ENCODE results near the gene GAST. TPM values are rescaled to one million over a fixed set of nuclear protein-coding genes. Genes with fewer than 3 reads are reported as not detected.

Gene GAST
- total and polyA plus RNA-seq, 10 of the 15 experiments (the other 5 are each of a cell fraction or from before 2014, with no cell fraction given), result not detected

DNA sequence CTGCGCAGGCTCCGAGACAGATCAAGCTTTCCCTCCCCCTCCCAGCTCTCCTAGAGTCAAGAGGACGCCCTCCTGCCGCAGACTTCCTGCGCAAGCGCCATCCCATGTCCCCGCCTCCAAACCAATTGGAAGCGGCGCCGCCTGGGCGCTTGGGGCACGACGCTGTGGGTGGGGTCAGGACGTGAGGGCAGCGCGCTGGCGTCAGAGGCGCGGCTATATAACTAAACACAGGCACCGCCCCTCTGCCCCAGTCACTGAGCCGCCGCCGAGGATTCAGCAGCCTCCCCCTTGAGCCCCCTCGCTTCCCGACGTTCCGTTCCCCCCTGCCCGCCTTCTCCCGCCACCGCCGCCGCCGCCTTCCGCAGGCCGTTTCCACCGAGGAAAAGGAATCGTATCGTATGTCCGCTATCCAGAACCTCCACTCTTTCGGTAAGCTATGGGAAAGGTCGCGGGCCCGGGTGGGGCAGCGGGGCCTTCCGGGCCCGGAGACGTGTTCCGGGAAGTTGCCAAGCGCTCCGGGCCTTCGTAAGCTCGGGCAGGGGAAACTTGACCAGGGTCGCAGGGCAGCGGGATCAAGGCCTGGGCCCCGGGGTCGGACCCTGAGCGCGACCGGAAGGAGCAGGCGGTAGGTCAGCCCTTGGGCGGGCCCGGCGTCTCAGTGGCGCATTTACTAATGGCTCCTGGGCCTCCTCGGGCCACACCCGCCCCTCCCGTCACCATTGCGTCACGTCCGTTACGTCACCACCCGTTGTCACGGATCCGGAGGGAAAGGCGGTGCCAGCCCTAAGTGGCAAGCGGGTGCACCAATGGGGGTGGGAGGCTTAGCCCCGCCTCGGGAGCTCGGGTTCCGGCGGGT, 23.3 kb upstream of the GAST start, which contains the start of gene EIF1 (continued):
- TF ChIP-seq, protein P1, sequence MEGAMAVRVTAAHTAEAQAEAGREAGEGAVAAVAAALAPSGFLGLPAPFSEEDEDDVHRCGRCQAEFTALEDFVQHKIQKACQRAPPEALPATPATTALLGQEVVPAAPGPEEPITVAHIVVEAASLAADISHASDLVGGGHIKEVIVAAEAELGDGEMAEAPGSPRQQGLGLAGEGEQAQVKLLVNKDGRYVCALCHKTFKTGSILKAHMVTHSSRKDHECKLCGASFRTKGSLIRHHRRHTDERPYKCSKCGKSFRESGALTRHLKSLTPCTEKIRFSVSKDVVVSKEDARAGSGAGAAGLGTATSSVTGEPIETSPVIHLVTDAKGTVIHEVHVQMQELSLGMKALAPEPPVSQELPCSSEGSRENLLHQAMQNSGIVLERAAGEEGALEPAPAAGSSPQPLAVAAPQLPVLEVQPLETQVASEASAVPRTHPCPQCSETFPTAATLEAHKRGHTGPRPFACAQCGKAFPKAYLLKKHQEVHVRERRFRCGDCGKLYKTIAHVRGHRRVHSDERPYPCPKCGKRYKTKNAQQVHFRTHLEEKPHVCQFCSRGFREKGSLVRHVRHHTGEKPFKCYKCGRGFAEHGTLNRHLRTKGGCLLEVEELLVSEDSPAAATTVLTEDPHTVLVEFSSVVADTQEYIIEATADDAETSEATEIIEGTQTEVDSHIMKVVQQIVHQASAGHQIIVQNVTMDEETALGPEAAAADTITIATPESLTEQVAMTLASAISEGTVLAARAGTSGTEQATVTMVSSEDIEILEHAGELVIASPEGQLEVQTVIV (IDR thresholded peaks at IDR 0.05; ENCODE audit: borderline replicate concordance, partially characterized antibody), result peak; percentile 58
- TF ChIP-seq RELA (IDR thresholded peaks at IDR 0.05; ENCODE audit: borderline replicate concordance, partially characterized antibody), result peak; percentile 6
- TF ChIP-seq, protein P2, sequence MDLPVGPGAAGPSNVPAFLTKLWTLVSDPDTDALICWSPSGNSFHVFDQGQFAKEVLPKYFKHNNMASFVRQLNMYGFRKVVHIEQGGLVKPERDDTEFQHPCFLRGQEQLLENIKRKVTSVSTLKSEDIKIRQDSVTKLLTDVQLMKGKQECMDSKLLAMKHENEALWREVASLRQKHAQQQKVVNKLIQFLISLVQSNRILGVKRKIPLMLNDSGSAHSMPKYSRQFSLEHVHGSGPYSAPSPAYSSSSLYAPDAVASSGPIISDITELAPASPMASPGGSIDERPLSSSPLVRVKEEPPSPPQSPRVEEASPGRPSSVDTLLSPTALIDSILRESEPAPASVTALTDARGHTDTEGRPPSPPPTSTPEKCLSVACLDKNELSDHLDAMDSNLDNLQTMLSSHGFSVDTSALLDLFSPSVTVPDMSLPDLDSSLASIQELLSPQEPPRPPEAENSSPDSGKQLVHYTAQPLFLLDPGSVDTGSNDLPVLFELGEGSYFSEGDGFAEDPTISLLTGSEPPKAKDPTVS (IDR thresholded peaks at IDR 0.05; ENCODE audit: low read depth, low read length), result no peak
- TF ChIP-seq, protein P3, sequence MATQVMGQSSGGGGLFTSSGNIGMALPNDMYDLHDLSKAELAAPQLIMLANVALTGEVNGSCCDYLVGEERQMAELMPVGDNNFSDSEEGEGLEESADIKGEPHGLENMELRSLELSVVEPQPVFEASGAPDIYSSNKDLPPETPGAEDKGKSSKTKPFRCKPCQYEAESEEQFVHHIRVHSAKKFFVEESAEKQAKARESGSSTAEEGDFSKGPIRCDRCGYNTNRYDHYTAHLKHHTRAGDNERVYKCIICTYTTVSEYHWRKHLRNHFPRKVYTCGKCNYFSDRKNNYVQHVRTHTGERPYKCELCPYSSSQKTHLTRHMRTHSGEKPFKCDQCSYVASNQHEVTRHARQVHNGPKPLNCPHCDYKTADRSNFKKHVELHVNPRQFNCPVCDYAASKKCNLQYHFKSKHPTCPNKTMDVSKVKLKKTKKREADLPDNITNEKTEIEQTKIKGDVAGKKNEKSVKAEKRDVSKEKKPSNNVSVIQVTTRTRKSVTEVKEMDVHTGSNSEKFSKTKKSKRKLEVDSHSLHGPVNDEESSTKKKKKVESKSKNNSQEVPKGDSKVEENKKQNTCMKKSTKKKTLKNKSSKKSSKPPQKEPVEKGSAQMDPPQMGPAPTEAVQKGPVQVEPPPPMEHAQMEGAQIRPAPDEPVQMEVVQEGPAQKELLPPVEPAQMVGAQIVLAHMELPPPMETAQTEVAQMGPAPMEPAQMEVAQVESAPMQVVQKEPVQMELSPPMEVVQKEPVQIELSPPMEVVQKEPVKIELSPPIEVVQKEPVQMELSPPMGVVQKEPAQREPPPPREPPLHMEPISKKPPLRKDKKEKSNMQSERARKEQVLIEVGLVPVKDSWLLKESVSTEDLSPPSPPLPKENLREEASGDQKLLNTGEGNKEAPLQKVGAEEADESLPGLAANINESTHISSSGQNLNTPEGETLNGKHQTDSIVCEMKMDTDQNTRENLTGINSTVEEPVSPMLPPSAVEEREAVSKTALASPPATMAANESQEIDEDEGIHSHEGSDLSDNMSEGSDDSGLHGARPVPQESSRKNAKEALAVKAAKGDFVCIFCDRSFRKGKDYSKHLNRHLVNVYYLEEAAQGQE (IDR thresholded peaks at IDR 0.05; ENCODE audit: low read depth, low read length), result no peak
- peak; percentile 90 for TF ChIP-seq CHD2 (IDR thresholded peaks at IDR 0.05; ENCODE audit: borderline replicate concordance, low read depth, low read length)
- TF ChIP-seq RFX5 (IDR thresholded peaks at IDR 0.05; ENCODE audit: low read depth, low read length), result 0 out of 2 replicates have a peak, but pooled peaks have one; percentile 59
- no peak; the same call in 1 of the 2 replicates for TF ChIP-seq SIN3A (IDR thresholded peaks at IDR 0.05; ENCODE audit: low read depth, low read length)
- TF ChIP-seq NR2C2 (IDR thresholded peaks at IDR 0.05; ENCODE audit: borderline replicate concordance, control insufficient read depth, insufficient read length, low read depth), result no peak
- 0 out of 2 replicates have a peak, but pooled peaks have one; percentile 13 for TF ChIP-seq BCL11A (IDR thresholded peaks at IDR 0.05; ENCODE audit: low read depth, low read length)
- TF ChIP-seq EED (IDR thresholded peaks at IDR 0.05; ENCODE audit: low read depth), result peak; percentile 9; the same call in 1 of the 2 replicates
- TF ChIP-seq, protein P4, sequence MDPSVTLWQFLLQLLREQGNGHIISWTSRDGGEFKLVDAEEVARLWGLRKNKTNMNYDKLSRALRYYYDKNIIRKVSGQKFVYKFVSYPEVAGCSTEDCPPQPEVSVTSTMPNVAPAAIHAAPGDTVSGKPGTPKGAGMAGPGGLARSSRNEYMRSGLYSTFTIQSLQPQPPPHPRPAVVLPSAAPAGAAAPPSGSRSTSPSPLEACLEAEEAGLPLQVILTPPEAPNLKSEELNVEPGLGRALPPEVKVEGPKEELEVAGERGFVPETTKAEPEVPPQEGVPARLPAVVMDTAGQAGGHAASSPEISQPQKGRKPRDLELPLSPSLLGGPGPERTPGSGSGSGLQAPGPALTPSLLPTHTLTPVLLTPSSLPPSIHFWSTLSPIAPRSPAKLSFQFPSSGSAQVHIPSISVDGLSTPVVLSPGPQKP (IDR thresholded peaks at IDR 0.05; ENCODE audit: low read depth, low read length), result peak; percentile 51; the same call in 1 of the 2 replicates
- TF ChIP-seq CHD4 (IDR thresholded peaks at IDR 0.05), result no peak
- TF ChIP-seq HDAC6 (IDR thresholded peaks at IDR 0.05; ENCODE audit: unreplicated experiment), result peak; percentile 98
- TF ChIP-seq ZNF207 (IDR thresholded peaks at IDR 0.05; ENCODE audit: borderline replicate concordance), result peak; percentile 93; the same call in 1 of the 2 replicates
- TF ChIP-seq TCF3 (IDR thresholded peaks at IDR 0.05; ENCODE audit: borderline replicate concordance, insufficient read depth, low read depth, low read length), result peak; percentile 87; the same call in 1 of the 2 replicates
- no peak for TF ChIP-seq SUZ12 (IDR thresholded peaks at IDR 0.05; ENCODE audit: unreplicated experiment)
- peak; percentile 46 for TF ChIP-seq MEF2B (IDR thresholded peaks at IDR 0.05; ENCODE audit: partially characterized antibody, poor library complexity, severe bottlenecking)
- TF ChIP-seq RCOR1 (conservative IDR thresholded peaks at IDR 0.05; ENCODE audit: low read depth, low read length), result no peak
- TF ChIP-seq IKZF2 (IDR thresholded peaks at IDR 0.05), result peak; percentile 38 to 60; a peak in 2 of 4 replicates
- TF ChIP-seq ASH2L (IDR thresholded peaks at IDR 0.05; ENCODE audit: borderline replicate concordance, low read depth), result peak; percentile 85
- TF ChIP-seq ESRRA (IDR thresholded peaks at IDR 0.05; ENCODE audit: low read length), result no peak; the same call in 1 of the 2 replicates

Data from GM12878 (cell line).